ENCODE measurements around the gene SMCR8. TPM values are rescaled to one million over a fixed set of nuclear protein-coding genes. Genes with fewer than 3 reads are reported as not detected.
"Not testable (repeated sequence)": the region's sequence is repeated elsewhere in the genome, so short reads cannot be mapped to it uniquely, and the experiment has no call there.

The SMCR8 gene
- total and polyA plus RNA-seq, 2 of the 13 experiments (the other 11 are each of a cell fraction or from before 2014, with no cell fraction given) = 7.6 to 11.8 TPM

- no peak for TF ChIP-seq MED13 (CRISPR knock-in tag; IDR thresholded peaks at IDR 0.05)
These were observed 53.9 kb downstream of the SMCR8 start (continued) for GRCh38 chr17:18368946-18369345.

DNA sequence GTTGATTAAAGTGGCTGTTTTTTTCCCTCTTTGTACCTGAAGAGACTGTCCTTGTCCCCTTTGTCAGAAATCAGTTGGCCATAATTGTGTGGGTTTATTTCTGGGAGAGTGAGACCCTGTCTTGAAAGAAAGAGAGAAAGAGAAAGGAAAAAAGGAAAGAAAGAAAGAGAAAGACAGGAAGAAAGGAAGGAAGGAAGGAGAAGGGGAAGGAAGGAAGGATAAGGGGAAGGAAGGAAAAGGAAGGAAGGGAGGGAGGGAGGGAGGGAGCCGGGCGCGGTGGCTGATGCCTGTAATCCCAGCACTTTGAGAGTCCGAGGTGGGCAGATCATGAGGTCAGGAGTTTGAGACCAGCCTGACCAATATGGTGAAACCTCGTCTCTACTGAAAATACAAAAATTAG is 55.7 kb downstream of the SMCR8 start:
- ChIA-PET CTCF (ENCODE audit: low intra/inter-chr PET ratio, low total read pairs) (no interaction called here), POLR2A (no interaction called here)
- Histone ChIP-seq H3K4me3 (replicated peaks in 1 of 3; ENCODE audit: insufficient read depth in 1 of 3, low read depth in 2 of 3, low read length in 3 of 3) (no peak overlapping the region), H3K36me3 (replicated peaks in 1 of 2; ENCODE audit: control insufficient read depth in 1 of 2, insufficient read depth in 2 of 2, low read length in 2 of 2) (no peaks in the 10 kb centered on the region), H3K4me1 (ENCODE audit: insufficient read depth, low read length) (no peaks in the 10 kb centered on the region), H3K79me2 (ENCODE audit: insufficient read depth, low read length) (no peaks in the 10 kb centered on the region), H4K20me1 (ENCODE audit: insufficient read depth, low read length) (no peaks in the 10 kb centered on the region), H2AFZ (ENCODE audit: low read length) (no peak overlapping the region), H3K27ac (ENCODE audit: extremely low read length, insufficient read depth, low read length) (no peak overlapping the region), H3K27me3 (ENCODE audit: control insufficient read depth in 1 of 2, insufficient read depth in 2 of 2, low read length in 2 of 2) (no peaks in the 10 kb centered on the region; a peak in 1 of 5 replicates), H3K4me2 (ENCODE audit: low read depth, low read length) (no peak overlapping the region), H3K9ac (ENCODE audit: insufficient read depth, low read depth, low read length) (no peak overlapping the region), H3K9me3 (ENCODE audit: low read length) (peaks cover 6% of the 10 kb centered on the region)
- TF ChIP-seq SCMH1 (CRISPR knock-in tag; IDR thresholded peaks at IDR 0.05; ENCODE audit: borderline replicate concordance) (no peak), SRSF4 (IDR thresholded peaks at IDR 0.05; ENCODE audit: low read depth, low read length, poor library complexity, severe bottlenecking) (no peak), ZNF121 (CRISPR knock-in tag; IDR thresholded peaks at IDR 0.05) (no peak), ZBTB34 (CRISPR knock-in tag; IDR thresholded peaks at IDR 0.05) (no peak)
- BruUV-seq (replicated peaks) = no TSS peak
- DNase-seq (ENCODE audit: low spot score) (no peak), ATAC-seq (no peak), FAIRE-seq (no peak)
- in situ Hi-C loops (cut with HindIII; ENCODE audit: extremely low pct_ligation_motif_present, low pct_unique_long_range_greater_than_20kb) (no loop called here), intact Hi-C loops (cut with micrococcal nuclease; ENCODE audit: unreplicated experiment) (no loop called here)
- WGBS (ENCODE audit: low lambda C conversion rate) = 36% methylated on average over 5 of the region's 5 CpGs

GRCh38 chr17:18371455-18371854 is 56.4 kb downstream of the SMCR8 start:
- Histone ChIP-seq H3K27ac (ENCODE audit: extremely low read length, insufficient read depth, low read length) (no peak overlapping the region), H3K9me3 (ENCODE audit: low read length) (peaks cover 6% of the 10 kb centered on the region), H4K20me1 (ENCODE audit: insufficient read depth, low read length) (no peaks in the 10 kb centered on the region), H3K4me2 (ENCODE audit: low read depth, low read length) (no peak overlapping the region), H2AFZ (ENCODE audit: low read length) (no peak overlapping the region), H3K4me1 (ENCODE audit: insufficient read depth, low read length) (0 out of 2 replicates have a peak, but pooled peaks cover under 1% of the 10 kb centered on the region), H3K9ac (ENCODE audit: insufficient read depth, low read depth, low read length) (no peak overlapping the region), H3K27me3 (ENCODE audit: control insufficient read depth in 1 of 2, insufficient read depth in 2 of 2, low read length in 2 of 2) (no peaks in the 10 kb centered on the region; a peak in 1 of 5 replicates), H3K4me3 (replicated peaks in 1 of 3; ENCODE audit: insufficient read depth in 1 of 3, low read depth in 2 of 3, low read length in 3 of 3) (no peak overlapping the region), H3K36me3 (replicated peaks in 1 of 2; ENCODE audit: control insufficient read depth in 1 of 2, insufficient read depth in 2 of 2, low read length in 2 of 2) (no peaks in the 10 kb centered on the region), H3K79me2 (ENCODE audit: insufficient read depth, low read length) (no peaks in the 10 kb centered on the region)
- 47% methylated on average over 7 of the region's 7 CpGs for WGBS (ENCODE audit: low lambda C conversion rate)
- no TSS peak for BruUV-seq (replicated peaks)
- ATAC-seq = no peak
- POLR2A ChIA-PET = no interaction called here
- intact Hi-C loops (cut with micrococcal nuclease; ENCODE audit: unreplicated experiment) = no loop called here
- TF ChIP-seq PCBP2 (optimal IDR thresholded peaks at IDR 0.05; ENCODE audit: low read depth, low read length, poor library complexity, severe bottlenecking) (no peak), SP1 (IDR thresholded peaks at IDR 0.05) (no peak), SP1 (CRISPR knock-in tag; IDR thresholded peaks at IDR 0.05) (no peak), KAT2B (IDR thresholded peaks at IDR 0.05; ENCODE audit: borderline replicate concordance, low read depth, low read length) (no peak)
- DNase-seq (ENCODE audit: low spot score) = no peak
- CTCF ChIA-PET (ENCODE audit: low intra/inter-chr PET ratio, low total read pairs) = no interaction called here
- in situ Hi-C loops (cut with HindIII; ENCODE audit: extremely low pct_ligation_motif_present, low pct_unique_long_range_greater_than_20kb) = no loop called here
- FAIRE-seq = no peak

GRCh38 chr17:18373181-18373580 is 58.1 kb downstream of the SMCR8 start:
- ATAC-seq; H3K4me2 ChIP-seq (ENCODE audit: low read depth, low read length); H3K9ac ChIP-seq (ENCODE audit: insufficient read depth, low read depth, low read length); H3K79me2 ChIP-seq (ENCODE audit: insufficient read depth, low read length); FAIRE-seq; H3K4me3 ChIP-seq (replicated peaks in 1 of 3; ENCODE audit: insufficient read depth in 1 of 3, low read depth in 2 of 3, low read length in 3 of 3); H2AFZ ChIP-seq (ENCODE audit: low read length); in situ Hi-C loops (cut with HindIII; ENCODE audit: extremely low pct_ligation_motif_present, low pct_unique_long_range_greater_than_20kb); H3K9me3 ChIP-seq (ENCODE audit: low read length); H3K27me3 ChIP-seq (ENCODE audit: control insufficient read depth in 1 of 2, insufficient read depth in 2 of 2, low read length in 2 of 2); POLR2A ChIA-PET; H3K27ac ChIP-seq (ENCODE audit: extremely low read length, insufficient read depth, low read length); intact Hi-C loops (cut with micrococcal nuclease; ENCODE audit: unreplicated experiment); DNase-seq (ENCODE audit: low spot score); H4K20me1 ChIP-seq (ENCODE audit: insufficient read depth, low read length); BruUV-seq (replicated peaks); H3K36me3 ChIP-seq (replicated peaks in 1 of 2; ENCODE audit: control insufficient read depth in 1 of 2, insufficient read depth in 2 of 2, low read length in 2 of 2); CTCF ChIA-PET (ENCODE audit: low intra/inter-chr PET ratio, low total read pairs): not testable (repeated sequence)
- peaks cover 17% of the 10 kb centered on the region for H3K4me1 ChIP-seq (ENCODE audit: insufficient read depth, low read length)
- 58% methylated on average over 6 of the region's 6 CpGs for WGBS (ENCODE audit: low lambda C conversion rate)
